Measurements from ENCODE around the gene VPS35L.

- TF ChIP-seq CTCF (conservative IDR thresholded peaks at IDR 0.05; ENCODE audit: low read depth in 2 of 2) (no peak), REST (IDR thresholded peaks at IDR 0.05; ENCODE audit: unreplicated experiment) (no peak), EZH2 (IDR thresholded peaks at IDR 0.05; ENCODE audit: low read depth, unreplicated experiment) (no peak), ZNF331 (CRISPR knock-in tag; IDR thresholded peaks at IDR 0.05; ENCODE audit: low read depth) (no peak), ETS1 (IDR thresholded peaks at IDR 0.05) (no peak), EZH2phosphoT487 (IDR thresholded peaks at IDR 0.05; ENCODE audit: unreplicated experiment) (no peak), POLR2AphosphoS5 (IDR thresholded peaks at IDR 0.05; ENCODE audit: low read depth) (no peak), STAT1 (IDR thresholded peaks at IDR 0.05; ENCODE audit: unreplicated experiment) (no peak), JUNB (IDR thresholded peaks at IDR 0.05; ENCODE audit: unreplicated experiment) (no peak), ZNF114 (CRISPR knock-in tag; IDR thresholded peaks at IDR 0.05) (no peak), CREB1 (CRISPR knock-in tag; IDR thresholded peaks at IDR 0.05; ENCODE audit: low read depth) (no peak)
These were observed 34.3 kb downstream of the VPS35L start for GRCh38 chr16:19589771-19590302.
